Measurements from ENCODE around the gene NRXN3.

NRXN3 gene

DNA sequence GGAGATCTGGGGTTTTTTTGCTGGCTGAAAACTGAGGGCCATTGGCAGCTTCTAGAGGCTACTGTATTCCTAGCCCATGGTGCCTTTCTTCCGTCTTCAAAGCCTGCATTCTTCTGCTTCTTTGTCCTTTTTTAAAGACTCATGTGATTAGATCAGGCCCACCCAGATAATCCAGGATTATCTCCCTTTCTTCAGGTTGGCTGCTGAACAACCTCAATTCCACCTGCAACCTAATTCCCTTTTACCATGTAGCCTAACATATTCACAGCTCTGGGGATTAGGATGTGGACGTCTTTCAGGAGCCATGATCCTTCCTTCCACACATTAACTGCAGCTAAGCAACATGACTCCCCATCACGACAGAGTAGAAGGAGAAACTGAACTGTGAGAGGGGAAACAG lies 1055.6 kb downstream of the NRXN3 start:
- CTCF ChIA-PET: no interaction called here
- WGBS (ENCODE audit: insufficient coverage): 70% methylated on average over 2 of the region's 3 CpGs
- POLR2A ChIA-PET: no interaction called here

DNA sequence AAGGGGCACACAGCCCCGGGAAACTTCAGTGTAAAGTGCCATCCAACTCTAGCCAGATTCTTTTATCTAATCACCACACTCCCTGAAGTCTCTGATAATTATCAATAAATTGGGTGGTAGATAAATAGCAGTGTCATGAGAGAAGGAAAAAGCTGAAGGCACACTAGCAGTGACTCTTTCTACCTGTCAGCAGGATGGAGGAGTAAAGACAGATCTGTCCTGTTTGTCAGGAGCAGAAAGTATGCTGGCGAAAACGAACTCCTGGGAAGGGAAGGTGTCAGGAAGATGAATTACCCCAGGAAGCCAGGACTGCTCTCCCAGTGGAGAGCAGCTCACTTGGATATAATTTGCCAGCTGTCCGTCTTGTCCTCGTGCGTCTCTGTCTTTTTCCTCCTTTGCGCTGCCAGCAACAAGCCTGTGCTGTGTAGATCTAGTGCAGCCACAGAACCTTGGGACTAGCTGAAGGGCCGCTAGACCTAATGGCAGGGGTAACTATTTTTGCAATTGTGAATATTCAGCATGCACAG lies 1059.3 kb downstream of the NRXN3 start:
- Histone ChIP-seq H3K27me3 (replicated peaks in 2 of 5; ENCODE audit: control insufficient read depth in 4 of 5, insufficient read depth in 5 of 5, low read length in 4 of 5) (peaks cover 0 to 17% (median 6%) of the 10 kb centered on the region in 5 experiments), H3K4me1 (ENCODE audit: control extremely low read depth in 1 of 4, control insufficient read depth in 4 of 4, insufficient read depth in 4 of 4, low read length in 3 of 4) (peaks cover 0 to 1% (median 0%) of the 10 kb centered on the region in 4 experiments), H3K36me3 (ENCODE audit: control insufficient read depth in 4 of 4, insufficient read depth in 4 of 4, low read length in 3 of 4) (no peaks in the 10 kb centered on the region), H3K4me3 (ENCODE audit: control insufficient read depth in 1 of 7, extremely low read depth in 1 of 7, insufficient read depth in 4 of 7, low read depth in 2 of 7, low read length in 6 of 7) (no peak overlapping the region), H3K9me3 (ENCODE audit: control extremely low read depth in 1 of 5, control insufficient read depth in 4 of 5, insufficient read depth in 2 of 5, low read depth in 1 of 5, low read length in 4 of 5) (no peaks in the 10 kb centered on the region), H3K27ac (ENCODE audit: insufficient read depth in 1 of 2, low read depth in 1 of 2, low read length in 2 of 2, poor library complexity in 1 of 2, severe bottlenecking in 2 of 2) (no peak overlapping the region)
- WGBS (ENCODE audit: insufficient coverage): 29% methylated on average over 6 of the region's 8 CpGs
- CTCF ChIA-PET: no interaction called here
- no peak for DNase-seq
- POLR2A ChIA-PET: no interaction called here

More for the DNA sequence above, 1055.6 kb downstream of the NRXN3 start:
- peaks cover 0 to 1% (median 0%) of the 10 kb centered on the region in 4 experiments for H3K4me1 ChIP-seq (ENCODE audit: control extremely low read depth in 1 of 4, control insufficient read depth in 4 of 4, insufficient read depth in 4 of 4, low read length in 3 of 4)
- H3K4me3 ChIP-seq (ENCODE audit: control insufficient read depth in 1 of 7, extremely low read depth in 1 of 7, insufficient read depth in 4 of 7, low read depth in 2 of 7, low read length in 6 of 7): no peak overlapping the region
- no peak overlapping the region for H3K27ac ChIP-seq (ENCODE audit: insufficient read depth in 1 of 2, low read depth in 1 of 2, low read length in 2 of 2, poor library complexity in 1 of 2, severe bottlenecking in 2 of 2)
- no peak for DNase-seq
- no peaks in the 10 kb centered on the region for H3K9me3 ChIP-seq (ENCODE audit: control extremely low read depth in 1 of 5, control insufficient read depth in 4 of 5, insufficient read depth in 2 of 5, low read depth in 1 of 5, low read length in 4 of 5)
- no peaks in the 10 kb centered on the region for H3K36me3 ChIP-seq (ENCODE audit: control insufficient read depth in 4 of 4, insufficient read depth in 4 of 4, low read length in 3 of 4)
- peaks cover 0 to 16% (median 6%) of the 10 kb centered on the region in 5 experiments for H3K27me3 ChIP-seq (replicated peaks in 2 of 5; ENCODE audit: control insufficient read depth in 4 of 5, insufficient read depth in 5 of 5, low read length in 4 of 5)

DNA sequence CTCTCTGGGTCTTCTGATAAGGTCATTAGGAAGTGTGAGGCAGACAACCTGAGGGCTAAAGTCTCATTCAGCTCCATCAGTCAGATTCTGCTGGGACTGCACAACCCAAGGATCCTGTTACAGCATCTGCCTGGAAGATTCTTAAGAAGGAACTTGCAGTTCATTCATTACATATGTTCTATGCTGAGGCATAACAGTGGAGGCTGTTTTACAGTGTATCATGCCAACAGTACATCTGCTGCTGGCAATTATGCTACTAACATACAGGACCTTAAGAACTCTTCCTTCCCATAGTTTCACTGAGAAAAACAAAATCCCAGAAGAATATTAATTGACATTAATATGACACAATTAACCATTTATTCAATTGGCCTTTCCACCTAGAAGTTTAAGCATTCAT lies 1072.5 kb downstream of the NRXN3 start:
- DNase-seq: no peak
- Histone ChIP-seq H3K4me3 (ENCODE audit: control insufficient read depth in 1 of 7, extremely low read depth in 1 of 7, insufficient read depth in 4 of 7, low read depth in 2 of 7, low read length in 6 of 7) (no peak overlapping the region), H3K36me3 (ENCODE audit: control insufficient read depth in 4 of 4, insufficient read depth in 4 of 4, low read length in 3 of 4) (no peaks in the 10 kb centered on the region), H3K9me3 (ENCODE audit: control extremely low read depth in 1 of 5, control insufficient read depth in 4 of 5, insufficient read depth in 2 of 5, low read depth in 1 of 5, low read length in 4 of 5) (peaks cover 0 to 3% (median 0%) of the 10 kb centered on the region in 5 experiments), H3K27ac (ENCODE audit: insufficient read depth in 1 of 2, low read depth in 1 of 2, low read length in 2 of 2, poor library complexity in 1 of 2, severe bottlenecking in 2 of 2) (no peak overlapping the region), H3K27me3 (replicated peaks in 2 of 5; ENCODE audit: control insufficient read depth in 4 of 5, insufficient read depth in 5 of 5, low read length in 4 of 5) (no peaks in the 10 kb centered on the region), H3K4me1 (ENCODE audit: control extremely low read depth in 1 of 4, control insufficient read depth in 4 of 4, insufficient read depth in 4 of 4, low read length in 3 of 4) (no peaks in the 10 kb centered on the region)
- POLR2A ChIA-PET: interaction anchor here (1.0 kb wide), 1 partner anchor 9 kb away, joined by 3 read pairs; no protein-coding TSS in a partner anchor
- CTCF ChIA-PET: interaction anchor here (1.5 kb wide), 1 partner anchor 17 kb away, joined by 3 read pairs; no protein-coding TSS in a partner anchor

DNA sequence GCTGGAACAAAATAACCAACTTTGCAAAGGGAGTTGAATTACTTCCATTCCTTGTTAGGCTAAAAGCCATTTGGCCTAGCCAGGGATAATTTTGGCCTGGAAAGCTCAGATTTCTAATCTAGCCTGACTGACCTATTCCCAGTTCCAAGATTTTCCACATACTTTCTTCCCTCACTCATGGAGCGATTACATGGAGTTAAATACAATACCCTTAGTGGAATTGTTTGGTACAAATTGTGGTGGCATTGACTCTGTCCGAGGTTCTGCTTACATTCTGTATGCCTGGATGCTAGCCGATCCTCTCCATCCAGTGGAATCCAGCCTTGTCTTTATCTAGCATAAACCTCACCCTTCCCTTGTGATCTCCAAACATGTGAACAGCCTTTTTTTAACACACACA lies 1076.0 kb downstream of the NRXN3 start:
- DNase-seq: no peak
- Histone ChIP-seq H3K27ac (ENCODE audit: insufficient read depth in 1 of 2, low read depth in 1 of 2, low read length in 2 of 2, poor library complexity in 1 of 2, severe bottlenecking in 2 of 2) (no peak overlapping the region), H3K36me3 (ENCODE audit: control insufficient read depth in 4 of 4, insufficient read depth in 4 of 4, low read length in 3 of 4) (no peaks in the 10 kb centered on the region), H3K4me1 (ENCODE audit: control extremely low read depth in 1 of 4, control insufficient read depth in 4 of 4, insufficient read depth in 4 of 4, low read length in 3 of 4) (no peaks in the 10 kb centered on the region), H3K27me3 (replicated peaks in 2 of 5; ENCODE audit: control insufficient read depth in 4 of 5, insufficient read depth in 5 of 5, low read length in 4 of 5) (no peaks in the 10 kb centered on the region), H3K9me3 (ENCODE audit: control extremely low read depth in 1 of 5, control insufficient read depth in 4 of 5, insufficient read depth in 2 of 5, low read depth in 1 of 5, low read length in 4 of 5) (no peaks in the 10 kb centered on the region), H3K4me3 (ENCODE audit: control insufficient read depth in 1 of 7, extremely low read depth in 1 of 7, insufficient read depth in 4 of 7, low read depth in 2 of 7, low read length in 6 of 7) (no peak overlapping the region)
- WGBS (ENCODE audit: insufficient coverage): 100% methylated on average over 1 of the region's 3 CpGs
- CTCF ChIA-PET: no interaction called here
- POLR2A ChIA-PET: no interaction called here

DNA sequence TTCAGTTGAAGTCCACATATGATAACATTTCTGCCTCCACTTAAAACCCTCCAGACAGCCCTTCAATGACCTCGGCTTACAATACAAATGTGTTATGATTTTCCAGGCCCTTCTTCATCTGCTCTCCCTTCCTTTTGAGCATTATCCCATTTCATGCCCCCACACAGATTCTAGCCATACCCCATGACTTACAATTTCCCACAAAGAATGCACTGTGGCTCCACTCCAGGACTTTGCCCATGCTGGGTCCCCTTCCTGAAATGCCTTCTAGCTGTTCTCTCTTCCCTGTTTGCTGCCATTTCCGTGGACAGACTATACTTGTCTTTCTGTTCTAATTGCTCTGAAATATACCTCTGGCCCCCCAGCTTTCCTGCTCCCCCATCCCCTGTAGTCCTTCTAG lies 1078.0 kb downstream of the NRXN3 start:
- POLR2A ChIA-PET: no interaction called here
- Histone ChIP-seq H3K4me1 (ENCODE audit: control extremely low read depth in 1 of 4, control insufficient read depth in 4 of 4, insufficient read depth in 4 of 4, low read length in 3 of 4) (no peaks in the 10 kb centered on the region), H3K27ac (ENCODE audit: insufficient read depth in 1 of 2, low read depth in 1 of 2, low read length in 2 of 2, poor library complexity in 1 of 2, severe bottlenecking in 2 of 2) (no peak overlapping the region), H3K4me3 (ENCODE audit: control insufficient read depth in 1 of 7, extremely low read depth in 1 of 7, insufficient read depth in 4 of 7, low read depth in 2 of 7, low read length in 6 of 7) (no peak overlapping the region), H3K9me3 (ENCODE audit: control extremely low read depth in 1 of 5, control insufficient read depth in 4 of 5, insufficient read depth in 2 of 5, low read depth in 1 of 5, low read length in 4 of 5) (no peaks in the 10 kb centered on the region), H3K36me3 (ENCODE audit: control insufficient read depth in 4 of 4, insufficient read depth in 4 of 4, low read length in 3 of 4) (no peaks in the 10 kb centered on the region), H3K27me3 (replicated peaks in 2 of 5; ENCODE audit: control insufficient read depth in 4 of 5, insufficient read depth in 5 of 5, low read length in 4 of 5) (no peaks in the 10 kb centered on the region)
- 94% methylated on average over 2 of the region's 2 CpGs for WGBS (ENCODE audit: insufficient coverage)
- CTCF ChIA-PET: no interaction called here
- no peak for DNase-seq

DNA sequence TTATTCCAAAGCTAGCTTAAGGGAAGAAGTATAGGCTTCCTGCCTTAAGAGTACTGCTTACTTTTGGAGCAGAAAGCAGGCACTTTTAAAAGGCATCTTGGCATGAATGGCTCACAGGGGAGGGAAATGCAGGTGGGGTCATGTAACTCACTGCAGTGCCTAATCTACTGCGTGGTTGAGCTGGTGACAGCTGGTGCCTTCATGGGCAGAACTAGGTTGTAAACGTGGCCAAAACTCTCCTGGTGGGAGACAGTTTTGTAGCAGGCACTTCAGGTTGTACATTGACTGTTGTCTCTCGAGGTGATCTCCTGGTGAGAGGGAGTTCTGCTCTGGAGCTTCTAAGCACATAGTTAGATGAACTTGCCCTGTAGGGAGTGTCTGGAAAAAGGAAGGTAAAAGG lies 1078.6 kb downstream of the NRXN3 start:
- no peak for DNase-seq
- H3K27me3 ChIP-seq (replicated peaks in 2 of 5; ENCODE audit: control insufficient read depth in 4 of 5, insufficient read depth in 5 of 5, low read length in 4 of 5): no peaks in the 10 kb centered on the region
- H3K4me3 ChIP-seq (ENCODE audit: control insufficient read depth in 1 of 7, extremely low read depth in 1 of 7, insufficient read depth in 4 of 7, low read depth in 2 of 7, low read length in 6 of 7): no peak overlapping the region
- H3K27ac ChIP-seq (ENCODE audit: insufficient read depth in 1 of 2, low read depth in 1 of 2, low read length in 2 of 2, poor library complexity in 1 of 2, severe bottlenecking in 2 of 2): no peak overlapping the region
- CTCF ChIA-PET: no interaction called here
- H3K36me3 ChIP-seq (ENCODE audit: control insufficient read depth in 4 of 4, insufficient read depth in 4 of 4, low read length in 3 of 4): no peaks in the 10 kb centered on the region
- 82% methylated on average over 3 of the region's 3 CpGs for WGBS (ENCODE audit: insufficient coverage)
- H3K4me1 ChIP-seq (ENCODE audit: control extremely low read depth in 1 of 4, control insufficient read depth in 4 of 4, insufficient read depth in 4 of 4, low read length in 3 of 4): no peaks in the 10 kb centered on the region
- no peaks in the 10 kb centered on the region for H3K9me3 ChIP-seq (ENCODE audit: control extremely low read depth in 1 of 5, control insufficient read depth in 4 of 5, insufficient read depth in 2 of 5, low read depth in 1 of 5, low read length in 4 of 5)
- POLR2A ChIA-PET: no interaction called here

DNA sequence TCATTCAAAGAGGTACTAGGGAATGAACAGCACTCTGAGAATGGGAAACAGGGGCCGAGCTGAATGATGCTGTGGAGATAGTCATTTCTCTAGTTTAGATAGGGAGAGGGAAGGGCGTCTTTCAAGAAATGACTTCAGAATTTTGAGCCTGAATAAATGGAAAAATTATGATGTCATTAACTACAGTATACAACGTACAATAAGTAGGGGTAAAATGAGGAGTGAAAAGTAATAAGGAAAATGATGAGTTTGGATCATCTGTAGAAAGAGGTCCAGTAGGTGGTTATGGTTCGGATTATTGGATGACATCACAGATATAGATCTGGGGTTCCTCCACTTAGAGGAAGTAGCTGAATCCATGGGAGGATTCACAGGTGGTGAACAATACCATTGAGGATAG lies 1081.1 kb downstream of the NRXN3 start:
- Histone ChIP-seq H3K9me3 (ENCODE audit: control extremely low read depth in 1 of 5, control insufficient read depth in 4 of 5, insufficient read depth in 2 of 5, low read depth in 1 of 5, low read length in 4 of 5) (no peaks in the 10 kb centered on the region), H3K27ac (ENCODE audit: insufficient read depth in 1 of 2, low read depth in 1 of 2, low read length in 2 of 2, poor library complexity in 1 of 2, severe bottlenecking in 2 of 2) (no peak overlapping the region), H3K36me3 (ENCODE audit: control insufficient read depth in 4 of 4, insufficient read depth in 4 of 4, low read length in 3 of 4) (no peaks in the 10 kb centered on the region), H3K27me3 (replicated peaks in 2 of 5; ENCODE audit: control insufficient read depth in 4 of 5, insufficient read depth in 5 of 5, low read length in 4 of 5) (peaks cover 0 to 2% (median 0%) of the 10 kb centered on the region in 5 experiments), H3K4me1 (ENCODE audit: control extremely low read depth in 1 of 4, control insufficient read depth in 4 of 4, insufficient read depth in 4 of 4, low read length in 3 of 4) (no peaks in the 10 kb centered on the region), H3K4me3 (ENCODE audit: control insufficient read depth in 1 of 7, extremely low read depth in 1 of 7, insufficient read depth in 4 of 7, low read depth in 2 of 7, low read length in 6 of 7) (no peak overlapping the region)
- ChIA-PET CTCF (no interaction called here), POLR2A (no interaction called here)
- WGBS (ENCODE audit: insufficient coverage): 93% methylated on average over 3 of the region's 4 CpGs
- no peak for DNase-seq

Data from common myeloid progenitor, CD34-positive (primary cell).